Esophagus squamous epithelium (tissue), 5 donors: Measurements from ENCODE around the gene MX1. TPM values are rescaled to one million over a fixed set of nuclear protein-coding genes. Genes with fewer than 3 reads are reported as not detected.

ENCODE experiments used
- DNase-seq: peaks from one replicate; lab custom pipeline; 2025; lab: John Stamatoyannopoulos, UW
- H3K27ac ChIP-seq, 4 donors: fragments of 200-600 bp; sonication (generic); one replicate each; pipeline ENCODE4 v1.5.1; 2016 to 2019; ENCODE audit warnings: mild to moderate bottlenecking in 1 of 4
- H3K27me3 ChIP-seq, 4 donors: fragments of 200-600 bp; sonication (generic); 1 replicate in 3 of 4; 2 replicates in 1 of 4; pipeline versions ENCODE4 v1.5.1 to v1.6.0; 2017 to 2021; ENCODE audit warnings: antibody characterized with exemption in 1 of 4
- H3K36me3 ChIP-seq, 3 donors: fragments of 200-600 bp; sonication (generic); one replicate each; pipeline ENCODE4 v1.5.1; 2016 to 2019
- H3K4me1 ChIP-seq, 3 donors: fragments of 200-600 bp; sonication (generic); one replicate each; pipeline ENCODE4 v1.5.1; 2017 to 2019
- H3K4me3 ChIP-seq, 4 donors: fragments of 200-600 bp; sonication (generic); 1 replicate in 3 of 4; 2 replicates in 1 of 4; pipeline ENCODE4 v1.5.1; 2016 to 2019; ENCODE audit warnings: mild to moderate bottlenecking in 2 of 4, moderate library complexity in 1 of 4
- H3K9me3 ChIP-seq, 3 donors: fragments of 200-600 bp; sonication (generic); one replicate each; pipeline ENCODE4 v1.5.1; 2016 to 2019
- POLR2A ChIP-seq, 4 donors: fragments of 450-650 bp; IDR thresholded peaks; one replicate each; pipeline ENCODE4 v1.6.1; 2017; ENCODE audit warnings: antibody characterized with exemption in 4 of 4, mild to moderate bottlenecking in 4 of 4, moderate library complexity in 3 of 4
- WGBS, 2 donors: methylation state at CpG; one replicate each; pipeline ENCODE4 v1.1.5; 2018; 5-methylcytosine and 5-hydroxymethylcytosine counted together
- intact Hi-C: fragments of 100-400 bp; cut with DNase I; formaldehyde crosslinking; loops from one replicate; pipeline ENCODE4 v1.15.0; 2022
- total RNA-seq, 4 donors: library from RNA; depleted of rRNA; stranded (reverse); fragments of >200 nt; gene quantifications; one replicate each; pipeline ENCODE4 v1.1.0, GENCODE V29; 2016
- TF ChIP-seq, protein P1 (sequence below), 6 experiments: fragments of 450-650 bp in 4 of 6; fragments of 200-600 bp in 2 of 6; sonication (generic) in 2 of 6; IDR thresholded peaks; one replicate each; pipeline ENCODE4 v1.5.1; 2016 to 2019; ENCODE audit warnings: antibody characterized with exemption in 6 of 6, mild to moderate bottlenecking in 4 of 6, moderate library complexity in 4 of 6
- donor health status: DM: yes; HTN: yes; CAD: no.

Gene MX1
- total RNA-seq, 4 donors from 2014 or later, result 29.7 to 90.2 (median 40.9) TPM

DNA sequence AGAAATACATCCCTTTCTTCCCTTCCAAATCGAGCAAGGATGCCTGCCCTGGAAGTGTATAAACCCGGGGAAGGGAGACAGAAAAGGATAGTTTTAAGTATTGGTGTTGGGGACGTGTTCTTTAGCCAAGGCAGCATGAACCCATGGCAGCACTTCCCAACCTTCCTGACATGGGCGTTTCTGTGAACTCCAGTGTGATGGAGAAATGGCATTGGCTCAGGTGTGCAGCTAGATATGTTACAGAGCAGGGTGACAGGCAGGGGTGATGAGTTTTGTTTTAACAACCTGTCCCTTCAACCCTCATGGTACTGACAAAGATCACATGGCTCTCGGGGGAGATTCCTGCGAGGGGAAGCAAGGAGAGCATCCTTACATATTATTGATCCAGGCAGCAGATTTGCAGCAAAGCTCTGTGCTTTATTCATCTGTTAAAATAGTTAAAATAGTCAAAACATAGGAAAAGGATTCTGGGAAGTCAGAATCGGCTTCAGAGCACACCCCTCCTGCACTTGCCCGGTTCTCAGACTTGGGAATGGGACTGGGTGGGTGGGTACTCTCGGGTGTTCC is 4.0 kb downstream of the MX1 start:
- H3K4me1 ChIP-seq, result peaks cover 0 to 28% (median 13%) of the 10 kb centered on the region in 3 donors
- no peak overlapping the region for H3K4me3 ChIP-seq
- no peaks in the 10 kb centered on the region for H3K27me3 ChIP-seq
- H3K9me3 ChIP-seq, result peaks cover 0 to 11% (median 6%) of the 10 kb centered on the region in 3 donors
- peaks cover 3 to 74% (median 23%) of the 10 kb centered on the region in 3 donors for H3K36me3 ChIP-seq
- WGBS, 2 donors, result 78 to 79% methylated on average over 9 of the region's 9 CpGs
- TF ChIP-seq, protein P1, sequence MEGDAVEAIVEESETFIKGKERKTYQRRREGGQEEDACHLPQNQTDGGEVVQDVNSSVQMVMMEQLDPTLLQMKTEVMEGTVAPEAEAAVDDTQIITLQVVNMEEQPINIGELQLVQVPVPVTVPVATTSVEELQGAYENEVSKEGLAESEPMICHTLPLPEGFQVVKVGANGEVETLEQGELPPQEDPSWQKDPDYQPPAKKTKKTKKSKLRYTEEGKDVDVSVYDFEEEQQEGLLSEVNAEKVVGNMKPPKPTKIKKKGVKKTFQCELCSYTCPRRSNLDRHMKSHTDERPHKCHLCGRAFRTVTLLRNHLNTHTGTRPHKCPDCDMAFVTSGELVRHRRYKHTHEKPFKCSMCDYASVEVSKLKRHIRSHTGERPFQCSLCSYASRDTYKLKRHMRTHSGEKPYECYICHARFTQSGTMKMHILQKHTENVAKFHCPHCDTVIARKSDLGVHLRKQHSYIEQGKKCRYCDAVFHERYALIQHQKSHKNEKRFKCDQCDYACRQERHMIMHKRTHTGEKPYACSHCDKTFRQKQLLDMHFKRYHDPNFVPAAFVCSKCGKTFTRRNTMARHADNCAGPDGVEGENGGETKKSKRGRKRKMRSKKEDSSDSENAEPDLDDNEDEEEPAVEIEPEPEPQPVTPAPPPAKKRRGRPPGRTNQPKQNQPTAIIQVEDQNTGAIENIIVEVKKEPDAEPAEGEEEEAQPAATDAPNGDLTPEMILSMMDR (IDR thresholded peaks at IDR 0.05), result no peak
- no peak for TF ChIP-seq POLR2A (IDR thresholded peaks at IDR 0.05)
- intact Hi-C loops, result no loop called here
- no peak for DNase-seq
- H3K27ac ChIP-seq, result no peak overlapping the region

DNA sequence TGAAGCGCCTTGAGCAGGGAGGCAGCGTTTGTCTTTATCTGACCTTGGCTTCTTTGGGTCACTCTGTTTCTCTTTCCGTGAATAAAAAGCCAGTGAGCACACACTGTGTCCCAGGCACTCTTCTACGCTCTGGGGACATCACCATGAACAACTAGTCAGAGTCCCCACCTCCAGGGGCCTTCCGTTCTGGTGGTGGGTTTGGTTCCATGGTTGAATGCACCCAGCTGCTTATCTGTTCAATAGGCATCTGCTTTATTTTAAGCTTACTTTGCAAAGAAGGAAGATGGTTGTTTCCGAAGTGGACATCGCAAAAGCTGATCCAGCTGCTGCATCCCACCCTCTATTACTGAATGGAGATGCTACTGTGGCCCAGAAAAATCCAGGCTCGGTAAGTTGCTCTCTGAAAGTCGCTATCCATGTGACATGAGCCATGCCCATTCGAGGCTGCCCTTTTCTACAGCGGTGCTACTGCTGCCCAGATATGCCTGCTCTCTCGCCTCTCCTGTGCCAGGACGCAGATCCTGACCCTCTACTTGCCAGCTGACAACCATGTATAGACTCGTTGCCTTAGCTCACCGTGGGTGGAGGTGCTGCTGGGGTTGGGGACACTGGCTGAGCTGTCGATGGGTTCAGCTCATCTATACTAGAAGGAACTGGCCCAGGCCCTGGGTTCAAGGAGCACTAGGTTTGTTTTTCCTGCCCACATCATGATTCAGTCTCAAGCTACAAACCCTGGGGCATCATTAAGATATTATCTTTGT is 5.9 kb downstream of the MX1 start:
- peaks cover 0 to 15% (median 3%) of the 10 kb centered on the region in 3 donors for H3K4me1 ChIP-seq
- no peak for DNase-seq
- H3K9me3 ChIP-seq, result peaks cover 0 to 11% (median 6%) of the 10 kb centered on the region in 3 donors
- no peak overlapping the region for H3K27ac ChIP-seq
- H3K36me3 ChIP-seq, result peaks cover 5 to 94% (median 40%) of the 10 kb centered on the region in 3 donors
- 86 to 94% methylated on average over 3 to 9 of the region's 16 CpGs for WGBS, 2 donors
- H3K4me3 ChIP-seq, result no peak overlapping the region
- H3K27me3 ChIP-seq, result no peaks in the 10 kb centered on the region
- intact Hi-C loops, result no loop called here
- TF ChIP-seq, protein P1 (IDR thresholded peaks at IDR 0.05), result no peak

DNA sequence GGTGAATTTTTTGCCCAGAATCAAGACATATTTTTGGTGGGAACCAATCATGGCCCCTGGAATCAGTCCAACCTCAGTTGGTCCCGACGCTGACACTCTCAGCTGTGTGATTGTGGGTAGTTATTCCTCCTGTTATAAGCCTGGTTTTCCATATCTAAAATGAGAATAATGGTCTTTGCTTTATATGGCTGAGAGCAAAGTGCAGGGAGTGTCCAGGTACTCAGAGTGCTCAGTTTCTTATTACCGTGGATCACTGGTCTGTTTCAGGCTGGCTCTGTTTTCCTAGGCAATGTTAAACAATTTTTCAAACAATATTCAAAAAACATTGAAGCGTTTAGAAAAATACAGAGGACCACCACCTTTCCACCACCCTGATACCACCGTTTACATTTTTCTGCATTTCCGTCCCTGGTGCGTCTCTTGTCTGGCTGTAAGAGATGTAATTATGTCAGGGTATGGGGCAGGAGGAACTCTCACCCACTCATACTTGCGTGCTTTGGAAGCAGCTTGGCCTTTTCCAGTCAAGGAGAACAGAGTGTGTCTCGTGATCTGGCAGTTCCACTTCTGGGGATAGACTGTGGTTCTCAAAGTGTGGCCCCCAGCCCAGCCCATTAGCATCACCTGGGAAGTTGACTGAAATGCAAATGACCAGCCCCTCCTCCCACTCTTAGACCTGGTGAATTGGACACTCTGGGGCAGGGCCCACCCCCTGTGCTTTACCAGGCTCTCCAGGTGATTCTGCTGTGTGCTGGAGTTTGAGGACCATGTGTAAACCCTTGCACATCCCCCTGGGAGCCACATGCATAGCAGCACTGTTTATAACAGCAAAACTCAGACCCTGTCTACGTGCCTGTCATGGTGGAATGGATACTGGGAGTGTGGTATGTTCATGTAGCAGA is 6.8 kb downstream of the MX1 start:
- 75 to 78% methylated on average over 10 of the region's 10 CpGs for WGBS, 2 donors
- Histone ChIP-seq H3K36me3 (peaks cover 5 to 99% (median 49%) of the 10 kb centered on the region in 3 donors), H3K4me3 (no peak overlapping the region), H3K27ac (no peak overlapping the region), H3K27me3 (no peaks in the 10 kb centered on the region), H3K9me3 (peaks cover 0 to 11% (median 6%) of the 10 kb centered on the region in 3 donors), H3K4me1 (peaks cover 0 to 7% (median 0%) of the 10 kb centered on the region in 3 donors)
- DNase-seq, result no peak
- intact Hi-C loops, result no loop called here
- no peak for TF ChIP-seq POLR2A (IDR thresholded peaks at IDR 0.05)
- TF ChIP-seq, protein P1 (IDR thresholded peaks at IDR 0.05), result no peak

DNA sequence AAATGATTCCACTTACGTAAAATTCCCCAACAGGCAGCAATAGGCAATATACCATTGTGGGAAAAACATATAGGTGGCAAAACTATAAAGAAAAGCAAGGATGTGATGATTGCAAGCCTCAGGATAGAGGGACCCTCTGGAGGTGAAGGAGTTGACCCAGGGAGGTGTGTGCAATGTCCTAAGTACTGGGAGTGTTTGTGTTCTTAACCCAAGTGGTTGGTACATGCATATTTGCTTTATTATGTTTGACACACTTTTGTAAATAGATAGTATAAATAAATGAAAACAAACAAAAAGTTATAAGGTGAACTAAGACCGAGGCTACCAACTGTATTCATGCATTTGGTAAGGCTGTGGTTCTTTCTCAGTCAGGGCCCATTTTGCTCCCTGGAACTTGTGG is 7.5 kb downstream of the MX1 start:
- Histone ChIP-seq H3K4me3 (no peak overlapping the region), H3K4me1 (no peaks in the 10 kb centered on the region), H3K9me3 (peaks cover 0 to 11% (median 6%) of the 10 kb centered on the region in 3 donors), H3K27me3 (no peaks in the 10 kb centered on the region), H3K27ac (no peak overlapping the region), H3K36me3 (peaks cover 5 to 100% (median 54%) of the 10 kb centered on the region in 3 donors)
- TF ChIP-seq POLR2A (IDR thresholded peaks at IDR 0.05), result no peak
- TF ChIP-seq, protein P1 (IDR thresholded peaks at IDR 0.05), result no peak
- DNase-seq, result no peak
- WGBS, 2 donors, result 94 to 100% methylated on average over 2 of the region's 2 CpGs
- intact Hi-C loops, result no loop called here
